ENCODE results near the gene KANTR. TPM values are rescaled to one million over a fixed set of nuclear protein-coding genes. Genes with fewer than 3 reads are reported as not detected.

The KANTR gene
- total RNA-seq, 1 donor from 2014 or later: 35.8 TPM

- Histone ChIP-seq H3K36me3 (no peaks in the 10 kb centered on the region), H3K27ac (peak overlapping the region; percentile 80), H3K27me3 (no peaks in the 10 kb centered on the region), H3K9me3 (no peaks in the 10 kb centered on the region), H3K4me3 (peak overlapping the region; percentile 54 to 60), H3K4me1 (peaks cover 9% of the 10 kb centered on the region)
- intact Hi-C loops (cut with DNase I): loop anchor here (5.0 kb wide), 1 partner anchor 96 kb away; no protein-coding TSS in a partner anchor
- DNase-seq (ENCODE audit: extremely low spot score in 2 of 2): no peak
- TF ChIP-seq CTCF (IDR thresholded peaks at IDR 0.05) (peak; percentile 20 to 39 (median 36)), POLR2A (IDR thresholded peaks at IDR 0.05) (no peak), POLR2AphosphoS5 (IDR thresholded peaks at IDR 0.05; ENCODE audit: insufficient read depth in 1 of 2, low read depth in 1 of 2) (no peak)
Observed at GRCh38 chrX:53093177-53093655, 726 bp upstream of the KANTR start.

- Histone ChIP-seq H3K9me3 (no peaks in the 10 kb centered on the region), H3K4me3 (peak overlapping the region; percentile 54 to 60), H3K36me3 (no peaks in the 10 kb centered on the region), H3K27me3 (no peaks in the 10 kb centered on the region), H3K4me1 (peaks cover 8% of the 10 kb centered on the region), H3K27ac (peak overlapping the region; percentile 75)
- TF ChIP-seq CTCF (IDR thresholded peaks at IDR 0.05): no peak
- TF ChIP-seq POLR2A (IDR thresholded peaks at IDR 0.05): no peak
- TF ChIP-seq POLR2AphosphoS5 (IDR thresholded peaks at IDR 0.05; ENCODE audit: insufficient read depth in 1 of 2, low read depth in 1 of 2): no peak
- intact Hi-C loops (cut with DNase I): loop anchor here (5.0 kb wide), 1 partner anchor 97 kb away; no protein-coding TSS in a partner anchor
- no peak for DNase-seq (ENCODE audit: extremely low spot score in 2 of 2)
Observed at GRCh38 chrX:53094582-53094905, 602 bp downstream of the KANTR start.

GRCh38 chrX:53095796-53096195 is 1.9 kb downstream of the KANTR start:
- no peak overlapping the region for H3K4me3 ChIP-seq
- H3K9me3 ChIP-seq: no peaks in the 10 kb centered on the region
- no peaks in the 10 kb centered on the region for H3K36me3 ChIP-seq
- no peak overlapping the region for H3K27ac ChIP-seq
- TF ChIP-seq POLR2AphosphoS5 (IDR thresholded peaks at IDR 0.05; ENCODE audit: insufficient read depth in 1 of 2, low read depth in 1 of 2): no peak
- no peak for TF ChIP-seq POLR2A (IDR thresholded peaks at IDR 0.05)
- TF ChIP-seq CTCF (IDR thresholded peaks at IDR 0.05): no peak
- H3K27me3 ChIP-seq: no peaks in the 10 kb centered on the region
- H3K4me1 ChIP-seq: peaks cover 8% of the 10 kb centered on the region
- intact Hi-C loops (cut with DNase I): no loop called here
- DNase-seq (ENCODE audit: extremely low spot score in 2 of 2): no peak

- Histone ChIP-seq H3K9me3 (no peaks in the 10 kb centered on the region), H3K4me3 (no peak overlapping the region), H3K4me1 (no peaks in the 10 kb centered on the region), H3K27ac (peak overlapping the region; percentile 17), H3K27me3 (no peaks in the 10 kb centered on the region), H3K36me3 (no peaks in the 10 kb centered on the region)
- TF ChIP-seq CTCF (IDR thresholded peaks at IDR 0.05) (no peak), POLR2AphosphoS5 (IDR thresholded peaks at IDR 0.05; ENCODE audit: insufficient read depth in 1 of 2, low read depth in 1 of 2) (no peak), POLR2A (IDR thresholded peaks at IDR 0.05) (no peak)
- intact Hi-C loops (cut with DNase I): no loop called here
- no peak for DNase-seq (ENCODE audit: extremely low spot score in 2 of 2)
Observed at GRCh38 chrX:53114864-53115549, 21.1 kb downstream of the KANTR start.

GRCh38 chrX:53115550-53115874 is 21.6 kb downstream of the KANTR start:
- Histone ChIP-seq H3K4me3 (no peak overlapping the region), H3K4me1 (no peaks in the 10 kb centered on the region), H3K27me3 (no peaks in the 10 kb centered on the region), H3K36me3 (no peaks in the 10 kb centered on the region), H3K27ac (peak overlapping the region; percentile 17), H3K9me3 (no peaks in the 10 kb centered on the region)
- DNase-seq (ENCODE audit: extremely low spot score in 2 of 2): no peak
- TF ChIP-seq POLR2AphosphoS5 (IDR thresholded peaks at IDR 0.05; ENCODE audit: insufficient read depth in 1 of 2, low read depth in 1 of 2): no peak
- no peak for TF ChIP-seq POLR2A (IDR thresholded peaks at IDR 0.05)
- no peak for TF ChIP-seq CTCF (IDR thresholded peaks at IDR 0.05)
- intact Hi-C loops (cut with DNase I): no loop called here
